Measurements from ENCODE around the gene SIGLEC6. TPM values are rescaled to one million over a fixed set of nuclear protein-coding genes. Genes with fewer than 3 reads are reported as not detected.

The SIGLEC6 gene
- total RNA-seq, 1 donor from 2014 or later: not detected

GRCh38 chr19:51490676-51491075, 40.8 kb downstream of the SIGLEC6 start:
- H3K9me3 Mint-ChIP-seq (ENCODE audit: low read depth): peaks cover 21% of the 10 kb centered on the region

GRCh38 chr19:51489113-51489512, 42.4 kb downstream of the SIGLEC6 start:
- H3K27me3 Mint-ChIP-seq (ENCODE audit: low read depth): no peaks in the 10 kb centered on the region
- no peaks in the 10 kb centered on the region for H3K36me3 Mint-ChIP-seq (ENCODE audit: low read depth)
- H3K27ac Mint-ChIP-seq (ENCODE audit: unreplicated experiment): no peak overlapping the region
- DNase-seq (ENCODE audit: low spot score): no peak
- no peaks in the 10 kb centered on the region for H3K4me1 Mint-ChIP-seq (ENCODE audit: low read depth)
- H3K4me3 Mint-ChIP-seq (ENCODE audit: unreplicated experiment): no peak overlapping the region
- TF ChIP-seq CTCF (IDR thresholded peaks at IDR 0.05): no peak
- H3K9me3 Mint-ChIP-seq (ENCODE audit: low read depth): peaks cover 17% of the 10 kb centered on the region

More at GRCh38 chr19:51490676-51491075, 40.8 kb downstream of the SIGLEC6 start:
- no peaks in the 10 kb centered on the region for H3K36me3 Mint-ChIP-seq (ENCODE audit: low read depth)
- H3K4me1 Mint-ChIP-seq (ENCODE audit: low read depth): no peaks in the 10 kb centered on the region
- TF ChIP-seq CTCF (IDR thresholded peaks at IDR 0.05): no peak
- no peaks in the 10 kb centered on the region for H3K27me3 Mint-ChIP-seq (ENCODE audit: low read depth)
- no peak overlapping the region for H3K4me3 Mint-ChIP-seq (ENCODE audit: unreplicated experiment)
- no peak overlapping the region for H3K27ac Mint-ChIP-seq (ENCODE audit: unreplicated experiment)
- DNase-seq (ENCODE audit: low spot score): no peak

- DNase-seq (ENCODE audit: low spot score): no peak
- peaks cover 14% of the 10 kb centered on the region for H3K9me3 Mint-ChIP-seq (ENCODE audit: low read depth)
- no peak overlapping the region for H3K4me3 Mint-ChIP-seq (ENCODE audit: unreplicated experiment)
- H3K27ac Mint-ChIP-seq (ENCODE audit: unreplicated experiment): no peak overlapping the region
- no peak for TF ChIP-seq CTCF (IDR thresholded peaks at IDR 0.05)
- H3K4me1 Mint-ChIP-seq (ENCODE audit: low read depth): no peaks in the 10 kb centered on the region
- H3K27me3 Mint-ChIP-seq (ENCODE audit: low read depth): no peaks in the 10 kb centered on the region
- no peaks in the 10 kb centered on the region for H3K36me3 Mint-ChIP-seq (ENCODE audit: low read depth)
Observed at GRCh38 chr19:51488491-51488890, 43.0 kb downstream of the SIGLEC6 start.

- TF ChIP-seq CTCF (IDR thresholded peaks at IDR 0.05): no peak
- H3K27me3 Mint-ChIP-seq (ENCODE audit: low read depth): no peaks in the 10 kb centered on the region
- no peak overlapping the region for H3K4me3 Mint-ChIP-seq (ENCODE audit: unreplicated experiment)
- no peaks in the 10 kb centered on the region for H3K4me1 Mint-ChIP-seq (ENCODE audit: low read depth)
- H3K27ac Mint-ChIP-seq (ENCODE audit: unreplicated experiment): no peak overlapping the region
- DNase-seq (ENCODE audit: low spot score): no peak
- no peaks in the 10 kb centered on the region for H3K36me3 Mint-ChIP-seq (ENCODE audit: low read depth)
- H3K9me3 Mint-ChIP-seq (ENCODE audit: low read depth): peaks cover 6% of the 10 kb centered on the region
Observed at GRCh38 chr19:51485960-51486660, 45.4 kb downstream of the SIGLEC6 start.

GRCh38 chr19:51480590-51480989, 50.9 kb downstream of the SIGLEC6 start:
- no peak for TF ChIP-seq CTCF (IDR thresholded peaks at IDR 0.05)
- H3K27ac Mint-ChIP-seq (ENCODE audit: unreplicated experiment): no peak overlapping the region
- DNase-seq (ENCODE audit: low spot score): no peak
- H3K27me3 Mint-ChIP-seq (ENCODE audit: low read depth): no peaks in the 10 kb centered on the region
- peaks cover 4% of the 10 kb centered on the region for H3K9me3 Mint-ChIP-seq (ENCODE audit: low read depth)
- no peaks in the 10 kb centered on the region for H3K4me1 Mint-ChIP-seq (ENCODE audit: low read depth)
- no peaks in the 10 kb centered on the region for H3K36me3 Mint-ChIP-seq (ENCODE audit: low read depth)
- no peak overlapping the region for H3K4me3 Mint-ChIP-seq (ENCODE audit: unreplicated experiment)

Measured in chondrocyte (in vitro differentiated cells).